Measurements from ENCODE around the gene DIP2B. TPM values are rescaled to one million over a fixed set of nuclear protein-coding genes. Genes with fewer than 3 reads are reported as not detected.

The DIP2B gene
- total and polyA plus RNA-seq, 2 donors (not counting 1 experiment from before 2014, with no cell fraction given): 12.6 to 21.0 TPM

DNA sequence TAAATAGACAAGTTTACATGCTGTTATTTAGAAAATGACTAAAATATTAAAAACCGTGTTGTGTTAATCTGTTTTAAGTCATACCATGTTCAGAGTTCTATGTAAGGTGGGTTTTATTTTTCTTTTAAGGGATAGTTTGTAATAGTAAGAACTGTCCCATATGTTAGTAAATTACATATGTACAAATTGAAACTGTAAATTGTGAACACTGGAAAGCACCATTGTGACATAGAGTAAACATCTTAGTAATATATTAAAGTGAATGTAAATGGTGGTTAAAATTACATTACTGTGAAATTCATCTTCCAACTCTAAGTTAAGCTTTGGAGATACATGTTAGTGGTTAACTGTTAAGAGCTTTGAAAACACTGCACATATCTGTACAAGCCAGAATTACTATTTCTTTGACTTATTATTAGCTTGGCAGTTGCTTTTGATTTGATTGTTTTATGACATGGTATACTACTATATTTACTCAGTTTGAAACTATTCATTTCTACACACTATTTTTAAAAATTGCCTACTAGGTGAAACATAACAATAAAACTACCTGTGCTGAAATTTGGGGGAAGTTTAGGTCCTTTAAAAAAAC, 27.4 kb upstream of the DIP2B start:
- Histone ChIP-seq H3K36me3 (ENCODE audit: control insufficient read depth, insufficient read depth, low read length) (no peaks in the 10 kb centered on the region), H4K20me1 (ENCODE audit: control insufficient read depth, extremely low read depth, insufficient read depth, low read length) (no peaks in the 10 kb centered on the region), H3K27me3 (ENCODE audit: control insufficient read depth, insufficient read depth, low read length) (no peaks in the 10 kb centered on the region), H3K4me2 (ENCODE audit: extremely low read depth, insufficient read depth, low read length) (no peak overlapping the region), H3K9ac (ENCODE audit: insufficient read depth, low read length) (no peak overlapping the region), H3K4me1 (ENCODE audit: control insufficient read depth, extremely low read depth, insufficient read depth, low read length) (no peaks in the 10 kb centered on the region), H2AFZ (ENCODE audit: low read length) (no peak overlapping the region), H3K79me2 (ENCODE audit: control insufficient read depth, insufficient read depth, low read length) (no peaks in the 10 kb centered on the region), H3K27ac (ENCODE audit: insufficient read depth, low read length) (no peak overlapping the region), H3K4me3 (replicated peaks in 1 of 4; ENCODE audit: control extremely low read depth in 1 of 4, insufficient read depth in 1 of 4, low read depth in 3 of 4, low read length in 4 of 4) (no peak overlapping the region), H3K9me3 (ENCODE audit: control insufficient read depth, insufficient read depth, low read depth, low read length) (no peaks in the 10 kb centered on the region)
- TF ChIP-seq, protein P1, sequence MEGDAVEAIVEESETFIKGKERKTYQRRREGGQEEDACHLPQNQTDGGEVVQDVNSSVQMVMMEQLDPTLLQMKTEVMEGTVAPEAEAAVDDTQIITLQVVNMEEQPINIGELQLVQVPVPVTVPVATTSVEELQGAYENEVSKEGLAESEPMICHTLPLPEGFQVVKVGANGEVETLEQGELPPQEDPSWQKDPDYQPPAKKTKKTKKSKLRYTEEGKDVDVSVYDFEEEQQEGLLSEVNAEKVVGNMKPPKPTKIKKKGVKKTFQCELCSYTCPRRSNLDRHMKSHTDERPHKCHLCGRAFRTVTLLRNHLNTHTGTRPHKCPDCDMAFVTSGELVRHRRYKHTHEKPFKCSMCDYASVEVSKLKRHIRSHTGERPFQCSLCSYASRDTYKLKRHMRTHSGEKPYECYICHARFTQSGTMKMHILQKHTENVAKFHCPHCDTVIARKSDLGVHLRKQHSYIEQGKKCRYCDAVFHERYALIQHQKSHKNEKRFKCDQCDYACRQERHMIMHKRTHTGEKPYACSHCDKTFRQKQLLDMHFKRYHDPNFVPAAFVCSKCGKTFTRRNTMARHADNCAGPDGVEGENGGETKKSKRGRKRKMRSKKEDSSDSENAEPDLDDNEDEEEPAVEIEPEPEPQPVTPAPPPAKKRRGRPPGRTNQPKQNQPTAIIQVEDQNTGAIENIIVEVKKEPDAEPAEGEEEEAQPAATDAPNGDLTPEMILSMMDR (conservative IDR thresholded peaks at IDR 0.05 in 1 of 2, IDR thresholded peaks at IDR 0.05 in 1 of 2; ENCODE audit: low read depth in 1 of 2, low read length in 2 of 2): no peak
- TF ChIP-seq EZH2 (IDR thresholded peaks at IDR 0.05; ENCODE audit: low read length, missing control alignments): no peak
- DNase-seq (ENCODE audit: low read depth in 2 of 2): no peak

DNA sequence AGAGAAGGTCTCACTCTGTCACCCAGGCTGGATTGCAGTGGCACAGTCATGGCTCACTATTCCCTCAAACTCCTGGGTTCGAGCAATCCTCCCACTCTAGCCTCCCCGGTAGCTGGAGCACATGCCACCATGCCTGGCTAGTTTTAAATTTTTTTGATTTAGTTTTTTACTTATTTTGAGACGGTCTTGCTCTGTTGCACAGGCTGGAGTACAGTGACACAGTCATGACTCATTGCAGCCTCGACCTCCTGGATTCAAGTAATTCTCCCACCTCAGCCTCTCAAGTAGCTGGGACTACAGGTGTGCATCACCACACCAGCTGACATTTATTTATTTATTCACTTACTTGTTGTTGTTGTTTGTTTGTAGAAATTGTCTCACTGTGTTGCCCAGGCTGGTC, 22.2 kb upstream of the DIP2B start:
- TF ChIP-seq EZH2 (IDR thresholded peaks at IDR 0.05; ENCODE audit: low read length, missing control alignments): no peak
- TF ChIP-seq, protein P1 (conservative IDR thresholded peaks at IDR 0.05 in 1 of 2, IDR thresholded peaks at IDR 0.05 in 1 of 2; ENCODE audit: low read depth in 1 of 2, low read length in 2 of 2): no peak
- Histone ChIP-seq H2AFZ (ENCODE audit: low read length) (no peak overlapping the region), H3K4me3 (replicated peaks in 1 of 4; ENCODE audit: control extremely low read depth in 1 of 4, insufficient read depth in 1 of 4, low read depth in 3 of 4, low read length in 4 of 4) (no peak overlapping the region), H3K4me1 (ENCODE audit: control insufficient read depth, extremely low read depth, insufficient read depth, low read length) (no peaks in the 10 kb centered on the region), H4K20me1 (ENCODE audit: control insufficient read depth, extremely low read depth, insufficient read depth, low read length) (no peaks in the 10 kb centered on the region), H3K9me3 (ENCODE audit: control insufficient read depth, insufficient read depth, low read depth, low read length) (no peaks in the 10 kb centered on the region), H3K9ac (ENCODE audit: insufficient read depth, low read length) (no peak overlapping the region), H3K36me3 (ENCODE audit: control insufficient read depth, insufficient read depth, low read length) (no peaks in the 10 kb centered on the region), H3K27me3 (ENCODE audit: control insufficient read depth, insufficient read depth, low read length) (no peaks in the 10 kb centered on the region), H3K79me2 (ENCODE audit: control insufficient read depth, insufficient read depth, low read length) (no peaks in the 10 kb centered on the region), H3K4me2 (ENCODE audit: extremely low read depth, insufficient read depth, low read length) (no peak overlapping the region), H3K27ac (ENCODE audit: insufficient read depth, low read length) (no peak overlapping the region)
- DNase-seq (ENCODE audit: low read depth in 2 of 2): peak in 1 of 2 donors; percentile 16

- Histone ChIP-seq H3K4me1 (ENCODE audit: control insufficient read depth, extremely low read depth, insufficient read depth, low read length) (no peaks in the 10 kb centered on the region), H4K20me1 (ENCODE audit: control insufficient read depth, extremely low read depth, insufficient read depth, low read length) (no peaks in the 10 kb centered on the region), H3K36me3 (ENCODE audit: control insufficient read depth, insufficient read depth, low read length) (no peaks in the 10 kb centered on the region), H3K9ac (ENCODE audit: insufficient read depth, low read length) (no peak overlapping the region), H3K4me3 (replicated peaks in 1 of 4; ENCODE audit: control extremely low read depth in 1 of 4, insufficient read depth in 1 of 4, low read depth in 3 of 4, low read length in 4 of 4) (no peak overlapping the region), H3K4me2 (ENCODE audit: extremely low read depth, insufficient read depth, low read length) (no peak overlapping the region), H2AFZ (ENCODE audit: low read length) (no peak overlapping the region), H3K9me3 (ENCODE audit: control insufficient read depth, insufficient read depth, low read depth, low read length) (no peaks in the 10 kb centered on the region), H3K79me2 (ENCODE audit: control insufficient read depth, insufficient read depth, low read length) (no peaks in the 10 kb centered on the region), H3K27ac (ENCODE audit: insufficient read depth, low read length) (no peak overlapping the region), H3K27me3 (ENCODE audit: control insufficient read depth, insufficient read depth, low read length) (no peaks in the 10 kb centered on the region)
- TF ChIP-seq, protein P1 (conservative IDR thresholded peaks at IDR 0.05 in 1 of 2, IDR thresholded peaks at IDR 0.05 in 1 of 2; ENCODE audit: low read depth in 1 of 2, low read length in 2 of 2): no peak
- no peak for TF ChIP-seq EZH2 (IDR thresholded peaks at IDR 0.05; ENCODE audit: low read length, missing control alignments)
- DNase-seq (ENCODE audit: low read depth in 2 of 2): no peak
Observed at GRCh38 chr12:50483488-50483887, 21.3 kb upstream of the DIP2B start.
